ENCODE results near the gene CCDC69.

CCDC69 gene

GRCh38 chr5:151167022-151167421 lies 56.9 kb downstream of the CCDC69 start:
- Histone ChIP-seq H3K27me3 (replicated peaks; ENCODE audit: control insufficient read depth, insufficient read depth, low read length) (no peaks in the 10 kb centered on the region), H3K4me3 (replicated peaks; ENCODE audit: low read depth, low read length) (no peak overlapping the region), H3K36me3 (ENCODE audit: control insufficient read depth, insufficient read depth, low read length) (no peaks in the 10 kb centered on the region)
- DNase-seq (ENCODE audit: extremely low read depth, insufficient read length) = no peak
- TF ChIP-seq, protein P1, sequence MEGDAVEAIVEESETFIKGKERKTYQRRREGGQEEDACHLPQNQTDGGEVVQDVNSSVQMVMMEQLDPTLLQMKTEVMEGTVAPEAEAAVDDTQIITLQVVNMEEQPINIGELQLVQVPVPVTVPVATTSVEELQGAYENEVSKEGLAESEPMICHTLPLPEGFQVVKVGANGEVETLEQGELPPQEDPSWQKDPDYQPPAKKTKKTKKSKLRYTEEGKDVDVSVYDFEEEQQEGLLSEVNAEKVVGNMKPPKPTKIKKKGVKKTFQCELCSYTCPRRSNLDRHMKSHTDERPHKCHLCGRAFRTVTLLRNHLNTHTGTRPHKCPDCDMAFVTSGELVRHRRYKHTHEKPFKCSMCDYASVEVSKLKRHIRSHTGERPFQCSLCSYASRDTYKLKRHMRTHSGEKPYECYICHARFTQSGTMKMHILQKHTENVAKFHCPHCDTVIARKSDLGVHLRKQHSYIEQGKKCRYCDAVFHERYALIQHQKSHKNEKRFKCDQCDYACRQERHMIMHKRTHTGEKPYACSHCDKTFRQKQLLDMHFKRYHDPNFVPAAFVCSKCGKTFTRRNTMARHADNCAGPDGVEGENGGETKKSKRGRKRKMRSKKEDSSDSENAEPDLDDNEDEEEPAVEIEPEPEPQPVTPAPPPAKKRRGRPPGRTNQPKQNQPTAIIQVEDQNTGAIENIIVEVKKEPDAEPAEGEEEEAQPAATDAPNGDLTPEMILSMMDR (IDR thresholded peaks at IDR 0.05; ENCODE audit: insufficient read depth, low read length, poor library complexity, severe bottlenecking) = no peak

- Histone ChIP-seq H3K4me3 (replicated peaks; ENCODE audit: low read depth, low read length) (no peak overlapping the region), H3K27me3 (replicated peaks; ENCODE audit: control insufficient read depth, insufficient read depth, low read length) (no peaks in the 10 kb centered on the region), H3K36me3 (ENCODE audit: control insufficient read depth, insufficient read depth, low read length) (no peaks in the 10 kb centered on the region)
- DNase-seq (ENCODE audit: extremely low read depth, insufficient read length) = peak; percentile 52
- TF ChIP-seq, protein P1 (IDR thresholded peaks at IDR 0.05; ENCODE audit: insufficient read depth, low read length, poor library complexity, severe bottlenecking) = peak; percentile 86
These were observed 59.1 kb downstream of the CCDC69 start for GRCh38 chr5:151164687-151165392.

GRCh38 chr5:151162776-151163175 lies 61.1 kb downstream of the CCDC69 start:
- H3K36me3 ChIP-seq (ENCODE audit: control insufficient read depth, insufficient read depth, low read length) = no peaks in the 10 kb centered on the region
- DNase-seq (ENCODE audit: extremely low read depth, insufficient read length) = no peak
- TF ChIP-seq, protein P1 (IDR thresholded peaks at IDR 0.05; ENCODE audit: insufficient read depth, low read length, poor library complexity, severe bottlenecking) = no peak
- H3K27me3 ChIP-seq (replicated peaks; ENCODE audit: control insufficient read depth, insufficient read depth, low read length) = no peaks in the 10 kb centered on the region
- H3K4me3 ChIP-seq (replicated peaks; ENCODE audit: low read depth, low read length) = no peak overlapping the region

DNA sequence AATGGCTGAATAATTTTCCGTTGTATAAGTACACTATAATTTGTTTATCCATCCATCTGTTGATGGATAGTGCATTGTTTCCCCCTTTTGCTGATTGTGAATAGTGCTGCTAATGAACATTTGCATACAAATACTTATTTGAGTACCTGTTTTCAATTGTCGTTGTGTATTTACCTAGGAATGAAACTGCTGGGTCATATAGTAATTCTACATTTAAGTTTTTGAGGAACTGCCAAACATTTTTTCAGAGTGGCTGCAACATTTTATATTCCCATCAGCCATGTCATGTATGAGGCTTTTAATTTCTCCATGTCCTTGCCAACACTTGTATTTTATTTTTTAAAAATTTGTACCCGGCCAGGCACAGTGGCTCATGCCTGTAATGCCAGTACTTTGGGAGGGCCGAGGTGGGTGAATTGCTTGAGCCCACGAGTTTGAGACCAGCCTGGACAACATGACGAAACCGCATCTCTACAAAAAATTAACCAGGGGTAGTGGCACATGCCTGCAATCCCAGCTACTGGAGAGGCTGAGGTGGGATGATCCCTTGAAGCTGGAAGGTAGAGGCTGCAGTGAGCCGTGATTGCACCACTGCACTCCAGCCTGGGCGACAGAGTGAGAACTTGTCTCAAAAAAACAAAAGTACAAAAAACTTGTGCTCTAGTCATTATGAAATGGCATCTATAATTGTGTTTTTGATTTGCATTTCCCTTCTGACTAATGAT lies 64.1 kb downstream of the CCDC69 start:
- TF ChIP-seq, protein P1 (IDR thresholded peaks at IDR 0.05; ENCODE audit: insufficient read depth, low read length, poor library complexity, severe bottlenecking) = no peak
- no peaks in the 10 kb centered on the region for H3K27me3 ChIP-seq (replicated peaks; ENCODE audit: control insufficient read depth, insufficient read depth, low read length)
- no peaks in the 10 kb centered on the region; the same call in 1 of the 2 replicates for H3K36me3 ChIP-seq (ENCODE audit: control insufficient read depth, insufficient read depth, low read length)
- peak; percentile 51 for DNase-seq (ENCODE audit: extremely low read depth, insufficient read length)
- no peak overlapping the region for H3K4me3 ChIP-seq (replicated peaks; ENCODE audit: low read depth, low read length)

- peak overlapping the region; percentile 97 for H3K4me3 ChIP-seq (replicated peaks; ENCODE audit: low read depth, low read length)
- TF ChIP-seq, protein P1 (IDR thresholded peaks at IDR 0.05; ENCODE audit: insufficient read depth, low read length, poor library complexity, severe bottlenecking) = no peak
- peak; percentile 46 for DNase-seq (ENCODE audit: extremely low read depth, insufficient read length)
- peaks cover 2% of the 10 kb centered on the region for H3K36me3 ChIP-seq (ENCODE audit: control insufficient read depth, insufficient read depth, low read length)
- H3K27me3 ChIP-seq (replicated peaks; ENCODE audit: control insufficient read depth, insufficient read depth, low read length) = no peaks in the 10 kb centered on the region
These were observed 65.6 kb downstream of the CCDC69 start for GRCh38 chr5:151158287-151158661.
